Embryonic facial prominence (tissue), 1 donor: ENCODE measurements around the gene TSPOAP1.

Experiments used
- DNase-seq: peaks from one replicate; pipeline ENCODE4 v3.0.0-alpha.2; 2016; ENCODE audit errors: extremely low spot score

The TSPOAP1 gene

GRCh38 chr17:58277107-58277801, 51.3 kb downstream of the TSPOAP1 start:
- DNase-seq: no peak

- no peak for DNase-seq
These were observed 52.2 kb downstream of the TSPOAP1 start for GRCh38 chr17:58276423-58276822.

- DNase-seq: no peak
These were observed 53.2 kb downstream of the TSPOAP1 start for GRCh38 chr17:58275417-58275816.

- DNase-seq: no peak
These were observed 55.0 kb downstream of the TSPOAP1 start for GRCh38 chr17:58273453-58274104.

- DNase-seq: no peak
These were observed 56.0 kb downstream of the TSPOAP1 start for GRCh38 chr17:58272367-58273280.

GRCh38 chr17:58271216-58271931, 57.2 kb downstream of the TSPOAP1 start:
- DNase-seq: no peak

GRCh38 chr17:58270476-58271215, 57.9 kb downstream of the TSPOAP1 start:
- no peak for DNase-seq

GRCh38 chr17:58269557-58270291, 58.9 kb downstream of the TSPOAP1 start:
- DNase-seq: no peak

GRCh38 chr17:58268774-58269556, 59.6 kb downstream of the TSPOAP1 start:
- no peak for DNase-seq

- no peak for DNase-seq
These were observed 60.3 kb downstream of the TSPOAP1 start for GRCh38 chr17:58268326-58268725.

- DNase-seq: no peak
These were observed 61.0 kb downstream of the TSPOAP1 start for GRCh38 chr17:58267347-58268324.

GRCh38 chr17:58265902-58266875, 62.4 kb downstream of the TSPOAP1 start:
- DNase-seq: no peak

GRCh38 chr17:58265271-58265670, 63.3 kb downstream of the TSPOAP1 start:
- DNase-seq: no peak

GRCh38 chr17:58264407-58265103, 64.0 kb downstream of the TSPOAP1 start:
- no peak for DNase-seq

GRCh38 chr17:58263773-58264172, 64.8 kb downstream of the TSPOAP1 start:
- no peak for DNase-seq

GRCh38 chr17:58262149-58262548, 66.4 kb downstream of the TSPOAP1 start:
- no peak for DNase-seq

GRCh38 chr17:58254803-58255202, 73.8 kb downstream of the TSPOAP1 start:
- no peak for DNase-seq
